ENCODE measurements around the gene HOMEZ.
"Not testable (repeated sequence)": the region's sequence is repeated elsewhere in the genome, so short reads cannot be mapped to it uniquely, and the experiment has no call there.

The HOMEZ gene, protein sequence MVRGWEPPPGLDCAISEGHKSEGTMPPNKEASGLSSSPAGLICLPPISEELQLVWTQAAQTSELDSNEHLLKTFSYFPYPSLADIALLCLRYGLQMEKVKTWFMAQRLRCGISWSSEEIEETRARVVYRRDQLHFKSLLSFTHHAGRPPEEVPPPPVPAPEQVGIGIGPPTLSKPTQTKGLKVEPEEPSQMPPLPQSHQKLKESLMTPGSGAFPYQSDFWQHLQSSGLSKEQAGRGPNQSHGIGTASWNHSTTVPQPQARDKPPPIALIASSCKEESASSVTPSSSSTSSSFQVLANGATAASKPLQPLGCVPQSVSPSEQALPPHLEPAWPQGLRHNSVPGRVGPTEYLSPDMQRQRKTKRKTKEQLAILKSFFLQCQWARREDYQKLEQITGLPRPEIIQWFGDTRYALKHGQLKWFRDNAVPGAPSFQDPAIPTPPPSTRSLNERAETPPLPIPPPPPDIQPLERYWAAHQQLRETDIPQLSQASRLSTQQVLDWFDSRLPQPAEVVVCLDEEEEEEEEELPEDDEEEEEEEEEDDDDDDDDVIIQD

DNA sequence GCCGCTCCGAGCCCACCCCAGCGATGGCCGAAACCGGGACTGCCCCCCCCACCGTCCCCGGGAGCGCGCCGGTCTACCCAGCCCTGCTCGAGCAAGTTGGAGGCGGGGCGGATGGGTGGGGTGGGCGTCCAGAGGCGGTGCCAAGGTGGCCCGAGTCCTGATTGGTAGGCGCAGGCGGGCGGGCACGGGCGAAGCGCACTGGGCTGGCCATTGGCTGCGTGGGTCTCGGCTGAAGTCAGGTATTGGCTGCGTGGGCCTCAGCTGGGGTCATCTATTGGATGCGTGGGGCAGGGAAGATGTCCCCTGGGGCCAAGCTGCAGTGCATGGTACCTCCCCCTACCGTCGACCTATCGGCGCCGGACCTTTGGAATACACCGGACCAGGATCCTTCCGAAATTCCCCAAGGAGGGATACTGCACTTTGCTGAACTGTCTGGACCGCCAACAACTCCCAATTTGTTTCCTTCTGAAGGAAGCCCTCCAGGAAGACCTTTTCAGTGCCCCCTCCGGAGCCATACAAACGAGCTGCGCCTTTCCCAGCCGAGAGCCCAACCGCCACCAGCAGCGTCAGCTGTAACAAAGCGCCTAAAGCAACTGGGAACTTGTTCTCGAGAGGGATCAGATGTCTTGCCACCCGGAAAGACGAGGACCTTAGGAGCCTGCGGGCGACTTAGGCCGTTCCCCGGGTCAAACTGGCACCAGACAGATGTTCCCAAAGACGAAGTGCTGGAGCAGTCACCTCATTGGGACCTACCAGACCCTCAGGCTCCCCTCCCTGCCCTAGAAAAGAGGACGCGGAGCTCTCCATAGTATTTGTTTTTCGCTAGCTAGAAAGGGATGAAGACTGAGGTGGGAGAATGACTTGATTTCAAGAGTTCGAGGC is at the start of gene HOMEZ:
TSS of gene HOMEZ (minus strand) at position 113 of the 882 bp plus-strand sequence. CDS start 180 bp downstream, outside the sequence.
- peak; percentile 96 to 97 for DNase-seq

DNA sequence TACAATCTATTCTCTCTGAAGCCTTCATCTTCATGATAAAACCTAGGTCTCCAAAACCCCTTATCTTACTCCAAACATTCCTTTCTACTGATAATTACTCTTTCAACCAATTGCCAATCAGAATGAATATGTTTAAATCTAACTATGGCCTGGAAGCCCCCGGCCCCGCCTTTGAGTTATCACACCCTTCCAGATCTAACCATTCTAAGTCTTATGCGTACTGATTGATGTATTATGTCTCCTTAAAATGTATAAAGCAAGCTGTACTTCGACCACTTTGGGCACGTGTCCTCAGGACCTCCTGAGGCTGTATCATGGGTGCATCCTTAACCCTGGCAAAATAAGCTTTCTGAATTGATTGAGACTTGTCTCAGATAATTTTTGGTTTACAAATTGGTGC is 49.7 kb upstream of the HOMEZ start:
- DNase-seq: no peak

DNA sequence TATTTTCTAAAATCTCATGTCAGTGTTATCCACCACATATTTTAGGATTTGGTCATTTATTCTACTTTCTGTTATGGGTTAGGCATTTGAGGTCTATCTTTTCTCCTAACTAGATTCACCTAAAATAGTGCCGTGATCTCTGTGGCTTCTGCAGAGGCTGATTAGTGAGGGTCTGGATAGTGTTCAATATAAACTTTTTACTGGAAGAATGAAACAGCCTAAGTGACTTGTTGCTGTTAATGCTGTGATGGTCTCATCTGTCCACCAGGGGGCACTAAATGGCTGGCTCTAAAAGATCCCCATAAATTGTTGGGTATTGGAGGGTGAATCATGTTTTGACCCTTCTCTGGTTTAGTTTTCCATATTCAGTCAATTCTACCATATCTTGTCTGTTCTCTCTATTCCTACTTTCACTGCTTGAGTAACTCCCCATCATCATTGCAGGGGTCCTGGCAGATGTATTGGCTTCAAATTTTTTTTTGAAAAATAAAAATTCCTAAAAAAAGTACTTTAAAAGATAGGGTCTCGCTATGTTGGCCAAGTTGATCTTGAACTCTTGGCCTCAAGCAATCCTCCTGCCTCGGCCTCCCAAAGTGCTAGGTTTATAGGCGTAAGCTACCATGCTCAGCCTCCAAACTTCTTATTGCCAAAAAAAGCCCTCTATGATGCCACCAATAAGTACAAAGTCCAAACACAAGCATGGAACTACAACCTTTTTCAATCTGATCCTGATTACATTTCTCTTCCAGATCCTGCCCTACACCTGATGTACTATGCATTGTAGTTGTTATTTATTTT is 42.2 kb upstream of the HOMEZ start:
- DNase-seq: peak; percentile 28 to 55

DNA sequence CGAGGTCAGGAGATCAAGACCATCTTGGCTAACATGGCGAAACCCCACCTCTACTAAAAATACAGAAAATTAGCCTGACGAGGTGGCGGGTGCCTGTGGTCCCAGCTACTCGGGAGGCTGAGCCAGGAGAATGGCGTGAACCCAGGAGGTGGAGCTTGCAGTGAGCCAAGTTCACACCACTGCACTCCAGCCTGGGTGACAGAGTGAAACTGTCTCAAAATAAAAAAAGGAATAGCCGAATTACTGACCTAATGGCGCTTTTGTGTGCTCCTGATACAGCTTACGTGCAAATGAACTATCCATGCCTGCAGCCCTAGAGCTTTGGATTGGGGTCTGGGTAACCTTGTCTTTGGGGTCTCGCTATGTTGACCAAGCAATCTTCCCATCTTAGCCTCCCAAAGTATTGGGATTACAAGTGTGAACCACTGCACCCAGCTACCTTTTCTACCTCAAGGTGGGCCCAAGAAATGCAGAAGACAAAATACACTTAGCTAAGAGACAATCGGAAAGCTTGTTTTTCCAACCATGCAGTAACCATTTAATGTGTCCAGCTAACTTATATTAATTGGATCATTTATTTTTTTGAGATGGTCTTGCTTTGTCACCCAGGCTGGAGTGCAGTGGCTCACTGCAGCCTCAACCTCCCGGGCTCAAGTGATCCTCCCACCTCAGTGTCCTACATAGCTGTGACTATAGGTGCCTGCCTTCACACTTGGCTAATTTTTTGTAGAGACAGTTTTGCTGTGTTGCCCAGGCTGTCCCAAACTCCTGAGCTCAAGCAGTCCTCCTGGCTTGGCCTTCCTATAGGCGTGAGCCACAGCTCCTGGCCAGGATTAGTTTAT is 40.8 kb upstream of the HOMEZ start:
- no peak for DNase-seq

DNA sequence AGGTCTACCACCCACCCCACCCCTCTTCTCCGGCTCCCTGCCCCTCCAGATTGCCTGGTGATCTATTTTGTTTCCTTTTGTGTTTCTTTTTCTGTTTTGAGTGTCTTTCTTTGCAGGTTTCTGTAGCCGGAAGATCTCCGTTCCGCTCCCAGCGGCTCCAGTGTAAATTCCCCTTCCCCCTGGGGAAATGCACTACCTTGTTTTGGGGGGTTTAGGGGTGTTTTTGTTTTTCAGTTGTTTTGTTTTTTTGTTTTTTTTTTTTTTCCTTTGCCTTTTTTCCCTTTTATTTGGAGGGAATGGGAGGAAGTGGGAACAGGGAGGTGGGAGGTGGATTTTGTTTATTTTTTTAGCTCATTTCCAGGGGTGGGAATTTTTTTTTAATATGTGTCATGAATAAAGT is 39.8 kb upstream of the HOMEZ start:
- not testable (repeated sequence) for DNase-seq

DNA sequence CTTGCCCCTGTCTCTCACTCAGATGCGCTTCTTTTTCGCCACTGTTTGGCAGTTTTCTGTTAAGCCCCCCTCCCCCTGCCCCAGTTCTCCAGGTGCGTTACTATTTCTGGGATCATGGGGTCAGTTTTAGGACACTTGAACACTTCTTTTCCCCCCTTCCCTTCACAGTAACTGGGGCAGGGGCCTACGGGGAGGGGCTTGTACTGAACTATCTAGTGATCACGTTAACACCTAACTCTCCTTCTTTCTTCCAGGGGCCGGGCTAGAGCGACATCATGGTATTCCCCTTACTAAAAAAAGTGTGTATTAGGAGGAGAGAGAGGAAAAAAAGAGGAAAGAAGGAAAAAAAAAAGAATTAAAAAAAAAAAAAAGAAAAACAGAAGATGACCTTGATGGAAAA is 39.1 kb upstream of the HOMEZ start:
- DNase-seq: no peak

DNA sequence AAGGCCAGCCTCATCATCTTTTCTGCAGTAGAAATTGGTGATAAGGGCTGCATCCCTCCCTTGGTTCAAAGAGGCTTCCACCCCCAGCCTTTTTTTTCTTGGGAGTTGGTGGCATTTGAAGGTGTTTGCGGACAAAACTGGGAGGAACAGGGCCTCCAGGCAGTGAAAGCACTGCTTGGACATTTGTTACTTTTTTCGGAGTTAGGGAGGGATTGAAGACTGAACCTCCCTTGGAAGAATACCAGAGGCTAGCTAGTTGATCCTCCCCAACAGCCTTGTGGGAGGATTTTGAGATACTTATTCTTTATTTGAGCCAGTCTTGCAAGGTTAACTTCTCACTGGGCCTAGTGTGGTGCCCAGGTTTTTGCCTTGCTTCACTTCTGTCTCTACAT is 38.5 kb upstream of the HOMEZ start:
- DNase-seq: no peak

DNA sequence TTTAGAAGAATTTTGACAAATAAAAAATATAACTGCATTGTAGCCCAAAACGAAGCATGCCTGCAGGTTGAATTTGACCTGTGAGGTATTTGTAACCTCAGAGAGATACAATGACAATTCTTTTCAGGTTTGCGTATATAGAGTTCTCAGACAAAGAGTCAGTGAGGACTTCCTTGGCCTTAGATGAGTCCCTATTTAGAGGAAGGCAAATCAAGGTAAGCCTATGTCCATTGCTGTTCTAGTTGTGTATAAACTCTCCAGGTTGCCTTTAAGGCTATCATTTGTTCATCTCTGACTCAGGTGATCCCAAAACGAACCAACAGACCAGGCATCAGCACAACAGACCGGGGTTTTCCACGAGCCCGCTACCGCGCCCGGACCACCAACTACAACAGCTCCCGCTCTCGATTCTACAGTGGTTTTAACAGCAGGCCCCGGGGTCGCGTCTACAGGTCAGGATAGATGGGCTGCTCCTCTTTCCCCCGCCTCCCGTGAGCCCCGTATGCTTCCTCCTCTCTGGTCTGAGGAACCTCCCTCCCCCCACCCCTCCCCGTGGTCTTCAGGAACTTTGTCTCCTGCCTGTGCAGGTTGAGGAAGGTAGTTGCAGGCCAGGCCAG is 38.0 kb upstream of the HOMEZ start:
- no peak for DNase-seq

DNA sequence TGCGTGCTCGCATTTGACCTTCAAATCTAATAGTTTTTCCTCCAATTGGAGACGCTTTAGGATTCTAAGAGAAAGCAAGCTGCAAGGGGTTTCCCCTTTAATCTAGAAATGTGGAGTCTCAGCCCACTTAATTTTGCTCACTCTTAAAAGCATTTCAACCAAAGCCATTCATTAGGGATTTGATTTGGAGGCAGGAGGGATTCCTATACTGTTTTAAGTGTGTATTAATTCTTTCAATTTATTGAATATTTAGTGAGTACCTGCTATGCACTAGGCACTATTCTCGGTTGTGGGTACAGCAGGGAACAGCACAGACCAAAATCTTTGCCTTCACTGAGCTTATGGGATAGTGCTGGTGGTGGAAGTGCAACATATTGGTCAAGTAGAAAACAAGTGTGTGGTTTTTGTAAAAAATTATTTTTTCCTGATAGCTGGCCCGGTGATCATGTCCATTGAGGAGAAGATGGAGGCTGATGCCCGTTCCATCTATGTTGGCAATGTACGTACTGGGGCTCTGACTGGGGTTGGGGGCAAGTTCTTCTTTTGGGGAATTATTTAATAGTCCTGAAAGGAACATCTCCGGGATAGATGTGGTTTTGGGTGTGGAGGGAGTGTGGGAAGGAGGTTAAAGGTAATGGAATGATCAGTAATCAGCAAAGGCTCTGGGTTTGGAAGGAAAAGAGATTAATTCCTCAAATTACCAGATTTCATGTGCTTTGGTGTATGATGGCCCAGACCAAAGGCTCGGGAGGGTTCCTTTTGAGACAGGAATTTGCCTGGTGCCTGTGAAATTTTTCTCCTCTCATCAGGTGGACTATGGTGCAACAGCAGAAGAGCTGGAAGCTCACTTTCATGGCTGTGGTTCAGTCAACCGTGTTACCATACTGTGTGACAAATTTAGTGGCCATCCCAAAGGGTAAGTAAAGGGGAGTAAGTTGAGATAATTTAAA is 36.9 kb upstream of the HOMEZ start:
- DNase-seq: no peak

DNA sequence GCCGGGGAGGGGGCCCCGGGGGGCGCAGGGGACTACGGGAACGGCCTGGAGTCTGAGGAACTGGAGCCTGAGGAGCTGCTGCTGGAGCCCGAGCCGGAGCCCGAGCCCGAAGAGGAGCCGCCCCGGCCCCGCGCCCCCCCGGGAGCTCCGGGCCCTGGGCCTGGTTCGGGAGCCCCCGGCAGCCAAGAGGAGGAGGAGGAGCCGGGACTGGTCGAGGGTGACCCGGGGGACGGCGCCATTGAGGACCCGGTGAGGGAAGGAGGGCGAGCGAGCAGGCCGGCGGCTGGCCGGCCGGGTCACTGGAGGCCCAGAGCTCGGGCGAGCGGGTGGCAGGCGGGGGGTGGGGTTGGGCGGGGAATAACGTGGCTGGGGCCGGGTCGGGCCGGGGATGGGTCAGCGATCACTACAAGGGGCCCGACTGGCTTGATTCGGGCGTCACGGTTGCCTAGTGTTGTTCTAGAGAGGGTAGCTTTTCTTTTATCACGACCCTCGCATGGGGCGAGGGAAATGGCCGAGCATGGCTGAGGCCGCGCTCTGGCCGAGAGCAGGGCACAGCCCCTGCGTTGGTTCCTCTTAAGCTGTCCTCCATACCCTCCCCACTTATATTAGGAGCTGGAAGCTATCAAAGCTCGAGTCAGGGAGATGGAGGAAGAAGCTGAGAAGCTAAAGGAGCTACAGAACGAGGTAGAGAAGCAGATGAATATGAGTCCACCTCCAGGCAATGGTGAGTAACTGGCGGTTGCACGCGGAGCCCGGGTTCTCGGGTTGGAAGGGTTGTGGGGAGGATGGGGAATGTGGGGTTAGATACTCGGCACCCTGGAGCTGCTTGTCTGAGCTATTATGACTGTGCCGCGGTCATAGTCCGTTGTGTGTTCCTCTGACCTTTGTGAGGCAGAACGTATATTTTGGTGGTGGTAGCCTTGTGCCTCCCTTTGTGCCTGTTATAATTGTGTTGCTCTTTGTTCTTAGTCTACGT is 35.9 kb upstream of the HOMEZ start:
- no peak for DNase-seq

DNA sequence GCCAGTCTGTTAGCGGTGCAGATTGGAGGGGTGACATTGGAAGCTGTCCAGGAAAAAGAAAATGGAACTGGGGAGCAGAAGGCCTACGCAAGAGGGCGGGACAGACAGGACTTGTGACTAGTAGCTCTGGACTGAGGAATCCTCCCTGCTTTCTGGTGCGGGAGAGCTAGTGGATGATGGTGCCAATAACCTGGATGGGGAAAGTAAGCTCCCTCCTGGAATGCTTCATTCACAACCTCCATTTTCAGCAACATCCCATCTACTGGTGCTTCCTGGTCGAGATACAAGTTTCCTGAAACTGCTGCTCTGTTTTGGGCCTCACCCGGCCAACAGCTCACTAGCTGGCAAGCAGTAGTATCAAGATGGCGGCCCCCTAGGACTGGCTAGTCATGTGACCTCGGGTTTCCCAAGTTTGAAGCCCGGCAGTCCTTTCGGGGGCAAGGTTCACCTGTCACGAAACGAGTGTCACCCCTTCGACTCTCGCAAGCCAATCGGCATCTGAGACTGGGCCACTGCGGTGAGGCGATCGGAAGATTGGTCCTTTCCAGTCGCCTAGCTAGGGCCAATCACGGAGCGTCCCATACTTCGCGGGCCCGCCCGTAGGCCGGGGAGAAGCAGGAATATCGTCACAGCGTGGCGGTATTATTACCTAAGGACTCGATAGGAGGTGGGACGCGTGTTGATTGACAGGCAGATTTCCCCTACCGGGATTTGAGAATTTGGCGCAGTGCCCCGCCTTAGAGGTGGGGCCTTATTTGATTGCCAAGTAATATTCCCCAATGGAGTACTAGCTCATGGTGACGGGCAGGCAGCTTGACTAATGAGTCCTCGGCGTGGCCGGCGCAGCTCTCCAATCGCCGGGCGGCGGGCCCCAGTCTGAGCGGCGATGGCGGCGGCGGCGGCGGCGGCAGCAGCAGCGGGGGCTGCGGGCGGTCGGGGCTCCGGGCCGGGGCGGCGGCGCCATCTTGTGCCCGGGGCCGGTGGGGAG is 34.9 kb upstream of the HOMEZ start, which contains the start of gene PABPN1:
TSS of gene PABPN1 (plus strand) at position 874 of the 988 bp plus-strand sequence. CDS start at position 887, 13 bp downstream.
- peak; percentile 99 for DNase-seq

DNA sequence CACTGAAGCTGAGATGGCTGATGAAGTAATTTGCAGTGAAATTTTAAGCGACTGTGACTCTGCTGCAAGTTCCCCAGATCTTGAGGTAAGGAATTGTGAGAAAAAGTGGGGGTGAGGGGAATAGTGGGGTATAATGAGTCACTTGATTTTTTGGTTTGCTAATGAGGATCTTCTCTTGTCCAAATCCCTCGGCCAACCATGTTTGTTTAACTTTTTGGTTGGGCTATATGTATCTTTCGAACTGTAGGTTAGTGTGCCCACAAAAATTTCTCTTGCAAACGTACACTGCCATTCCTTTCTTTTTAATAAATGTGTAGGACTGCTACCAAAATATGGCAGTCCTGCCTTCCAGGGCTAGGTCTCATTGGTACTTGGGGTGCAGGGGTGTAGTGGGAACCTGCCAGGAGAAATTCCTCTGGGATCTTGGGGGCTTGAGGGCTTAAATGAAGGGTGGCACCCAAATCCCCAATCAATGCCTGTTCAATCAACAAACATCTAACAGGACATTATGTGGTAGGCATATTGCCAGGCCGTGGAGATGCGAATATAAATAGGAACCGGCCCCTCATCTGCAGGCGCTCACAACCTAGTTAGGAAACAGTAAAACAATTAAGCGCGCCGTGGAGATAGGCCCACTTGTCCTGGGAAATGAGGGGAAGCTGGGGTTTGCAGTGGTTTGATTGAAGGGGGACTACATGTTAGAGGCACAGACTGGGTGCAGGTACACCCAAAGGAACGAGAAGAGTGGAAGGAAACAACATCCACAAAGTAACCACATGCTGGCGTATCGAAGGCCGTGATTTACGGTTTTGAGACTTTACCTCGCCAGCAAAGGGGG is 34.0 kb upstream of the HOMEZ start:
- DNase-seq: no peak

DNA sequence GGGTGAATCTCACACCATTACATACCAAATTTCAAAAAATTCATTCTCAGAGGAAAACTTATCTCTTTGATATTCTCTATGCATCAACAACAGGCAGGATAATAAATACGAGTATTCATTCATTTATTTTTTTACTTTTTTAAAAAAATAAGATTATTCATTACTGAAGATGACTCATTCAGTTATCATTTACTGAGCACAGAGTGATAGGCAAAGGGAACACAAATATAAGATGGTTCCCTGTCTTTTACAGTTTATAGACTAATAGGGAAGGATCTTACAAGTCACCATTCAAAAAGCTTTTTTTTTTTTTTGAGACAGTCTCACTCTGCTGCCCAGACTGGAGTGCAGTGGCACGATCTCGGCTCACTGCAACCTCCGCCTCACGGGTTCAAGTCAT is 30.4 kb upstream of the HOMEZ start:
- DNase-seq: no peak

DNA sequence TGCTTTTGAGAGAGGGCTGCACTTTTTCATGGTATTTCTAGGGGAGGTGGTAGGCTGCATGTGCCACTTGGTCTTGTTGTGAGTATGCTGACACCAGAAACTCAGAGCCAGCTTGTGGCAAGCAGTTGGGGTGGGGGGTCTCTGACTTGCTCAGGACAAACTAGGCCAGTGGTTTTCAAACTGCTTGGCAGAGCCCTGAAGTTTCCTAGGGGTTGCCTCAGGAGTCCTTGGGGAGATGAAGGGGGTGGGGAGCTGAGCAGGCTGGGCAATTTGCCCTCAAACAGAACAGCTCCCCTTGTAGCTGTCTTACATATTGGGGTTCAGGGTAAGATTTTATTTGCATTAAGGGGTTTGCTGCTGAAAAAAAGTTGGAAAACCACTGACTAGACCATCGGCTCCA is 24.6 kb upstream of the HOMEZ start:
- DNase-seq: no peak

DNA sequence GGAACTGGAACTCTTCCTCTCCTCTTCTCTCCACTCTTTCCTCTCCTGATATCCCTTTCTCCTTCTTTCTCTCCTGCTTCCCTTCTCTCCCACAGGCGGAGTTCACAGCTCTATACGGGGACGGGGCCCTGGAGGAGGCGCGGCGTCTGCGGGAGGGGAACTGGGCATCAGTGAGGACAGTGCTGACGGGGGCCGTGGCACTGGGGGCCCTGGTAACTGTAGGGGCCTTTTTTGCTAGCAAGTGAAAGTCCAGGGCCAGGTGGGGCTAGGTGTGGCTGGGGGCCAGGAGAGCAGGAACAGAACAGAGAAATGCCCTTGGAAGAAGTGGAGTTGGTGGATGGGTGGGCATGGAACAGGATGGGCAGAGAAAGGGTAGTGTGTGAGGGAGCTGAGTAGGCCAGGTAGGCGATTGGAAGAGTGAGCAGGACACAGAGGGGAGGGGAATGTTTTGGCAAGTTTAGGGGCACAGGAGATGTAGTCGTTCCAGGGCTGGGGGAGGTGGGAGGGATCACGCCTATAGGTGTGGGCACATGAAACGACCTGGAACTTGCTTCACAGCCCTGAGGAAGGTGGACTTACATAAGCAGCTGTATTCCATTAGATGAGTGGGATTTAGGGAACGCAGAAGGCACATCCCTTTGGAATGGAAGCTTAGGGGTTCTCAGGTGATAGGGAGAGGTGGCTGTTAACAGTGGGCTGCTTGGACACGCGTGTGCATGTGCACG is 23.0 kb upstream of the HOMEZ start:
- no peak for DNase-seq
